ENCODE measurements around the gene CYP2C8. TPM values are rescaled to one million over a fixed set of nuclear protein-coding genes. Genes with fewer than 3 reads are reported as not detected.

CYP2C8 gene
- total RNA-seq, 2 experiments from 2014 or later: not detected

GRCh38 chr10:95048206-95048605 lies 21.1 kb downstream of the CYP2C8 start:
- no peaks in the 10 kb centered on the region for H3K36me3 ChIP-seq (ENCODE audit: insufficient read depth, low read length)
- DNase-seq (ENCODE audit: low spot score): no peak
- no peak overlapping the region for H3K4me2 ChIP-seq (ENCODE audit: low read length)
- H4K20me1 ChIP-seq (ENCODE audit: insufficient read depth, low read length): no peaks in the 10 kb centered on the region
- POLR2A ChIA-PET: no interaction called here
- H3K9me3 ChIP-seq (ENCODE audit: low read length): no peaks in the 10 kb centered on the region
- intact Hi-C loops (cut with micrococcal nuclease; ENCODE audit: unreplicated experiment): no loop called here
- TF ChIP-seq CTCF (conservative IDR thresholded peaks at IDR 0.05; ENCODE audit: low read length) (no peak), EZH2phosphoT487 (IDR thresholded peaks at IDR 0.05; ENCODE audit: borderline replicate concordance, low read depth, low read length) (no peak)
- no peak overlapping the region for H3K4me3 ChIP-seq (ENCODE audit: low read depth, low read length, poor library complexity, severe bottlenecking)
- H2AFZ ChIP-seq (ENCODE audit: low read length): no peak overlapping the region
- H3K79me2 ChIP-seq (ENCODE audit: insufficient read depth, low read depth, low read length): no peaks in the 10 kb centered on the region
- no peaks in the 10 kb centered on the region for H3K4me1 ChIP-seq (ENCODE audit: insufficient read depth, low read length, poor library complexity, severe bottlenecking)
- no TSS peak for BruUV-seq (replicated peaks)
- no peaks in the 10 kb centered on the region for H3K9me2 ChIP-seq (ENCODE audit: insufficient read depth, low read length)
- no peak overlapping the region for H3K27ac ChIP-seq (ENCODE audit: low read depth, low read length, poor library complexity, severe bottlenecking)
- CTCF ChIA-PET (ENCODE audit: unreplicated experiment): no interaction called here

- no peaks in the 10 kb centered on the region for H3K9me3 ChIP-seq (ENCODE audit: low read length)
- intact Hi-C loops (cut with micrococcal nuclease; ENCODE audit: unreplicated experiment): no loop called here
- H3K36me3 ChIP-seq (ENCODE audit: insufficient read depth, low read length): no peaks in the 10 kb centered on the region
- H2AFZ ChIP-seq (ENCODE audit: low read length): no peak overlapping the region
- H3K27ac ChIP-seq (ENCODE audit: low read depth, low read length, poor library complexity, severe bottlenecking): no peak overlapping the region
- no peaks in the 10 kb centered on the region for H3K9me2 ChIP-seq (ENCODE audit: insufficient read depth, low read length)
- no peak for DNase-seq (ENCODE audit: low spot score)
- H3K4me3 ChIP-seq (ENCODE audit: low read depth, low read length, poor library complexity, severe bottlenecking): no peak overlapping the region
- CTCF ChIA-PET (ENCODE audit: unreplicated experiment): no interaction called here
- TF ChIP-seq CTCF (conservative IDR thresholded peaks at IDR 0.05; ENCODE audit: low read length) (no peak), EZH2phosphoT487 (IDR thresholded peaks at IDR 0.05; ENCODE audit: borderline replicate concordance, low read depth, low read length) (no peak)
- H4K20me1 ChIP-seq (ENCODE audit: insufficient read depth, low read length): no peaks in the 10 kb centered on the region
- H3K4me2 ChIP-seq (ENCODE audit: low read length): no peak overlapping the region
- H3K79me2 ChIP-seq (ENCODE audit: insufficient read depth, low read depth, low read length): no peaks in the 10 kb centered on the region
- POLR2A ChIA-PET: no interaction called here
- no peaks in the 10 kb centered on the region for H3K4me1 ChIP-seq (ENCODE audit: insufficient read depth, low read length, poor library complexity, severe bottlenecking)
- BruUV-seq (replicated peaks): no TSS peak
These were observed 30.0 kb downstream of the CYP2C8 start for GRCh38 chr10:95039281-95039680.

GRCh38 chr10:95035332-95036295 lies 33.7 kb downstream of the CYP2C8 start:
- TF ChIP-seq CTCF (conservative IDR thresholded peaks at IDR 0.05; ENCODE audit: low read length): no peak
- no peak for TF ChIP-seq EZH2phosphoT487 (IDR thresholded peaks at IDR 0.05; ENCODE audit: borderline replicate concordance, low read depth, low read length)
- Histone ChIP-seq H3K27ac (ENCODE audit: low read depth, low read length, poor library complexity, severe bottlenecking) (no peak overlapping the region), H3K4me1 (ENCODE audit: insufficient read depth, low read length, poor library complexity, severe bottlenecking) (no peaks in the 10 kb centered on the region), H3K36me3 (ENCODE audit: insufficient read depth, low read length) (no peaks in the 10 kb centered on the region), H4K20me1 (ENCODE audit: insufficient read depth, low read length) (no peaks in the 10 kb centered on the region), H3K79me2 (ENCODE audit: insufficient read depth, low read depth, low read length) (no peaks in the 10 kb centered on the region), H3K4me3 (ENCODE audit: low read depth, low read length, poor library complexity, severe bottlenecking) (no peak overlapping the region), H2AFZ (ENCODE audit: low read length) (no peak overlapping the region), H3K9me3 (ENCODE audit: low read length) (no peaks in the 10 kb centered on the region), H3K9me2 (ENCODE audit: insufficient read depth, low read length) (no peaks in the 10 kb centered on the region), H3K4me2 (ENCODE audit: low read length) (no peak overlapping the region)
- no peak for DNase-seq (ENCODE audit: low spot score)
- intact Hi-C loops (cut with micrococcal nuclease; ENCODE audit: unreplicated experiment): no loop called here
- no TSS peak for BruUV-seq (replicated peaks)
- ChIA-PET POLR2A (no interaction called here), CTCF (ENCODE audit: unreplicated experiment) (no interaction called here)
